PC-9 (cell line): ENCODE measurements around the gene TLCD4.

Experiments
- EZH2 ChIP-seq: fragments of 200-600 bp; sonication (generic); IDR thresholded peaks from 2 replicates; pipeline ENCODE4 v1.8.0; 2017; ENCODE audit warnings: antibody characterized with exemption, low read depth
- TF ChIP-seq, protein P1 (sequence below): fragments of 200-600 bp; sonication (generic); conservative IDR thresholded peaks from 2 replicates; pipeline ENCODE4 v1.6.1; 2017; ENCODE audit warnings: mixed run types, antibody characterized with exemption, mild to moderate bottlenecking, moderate library complexity

DNA sequence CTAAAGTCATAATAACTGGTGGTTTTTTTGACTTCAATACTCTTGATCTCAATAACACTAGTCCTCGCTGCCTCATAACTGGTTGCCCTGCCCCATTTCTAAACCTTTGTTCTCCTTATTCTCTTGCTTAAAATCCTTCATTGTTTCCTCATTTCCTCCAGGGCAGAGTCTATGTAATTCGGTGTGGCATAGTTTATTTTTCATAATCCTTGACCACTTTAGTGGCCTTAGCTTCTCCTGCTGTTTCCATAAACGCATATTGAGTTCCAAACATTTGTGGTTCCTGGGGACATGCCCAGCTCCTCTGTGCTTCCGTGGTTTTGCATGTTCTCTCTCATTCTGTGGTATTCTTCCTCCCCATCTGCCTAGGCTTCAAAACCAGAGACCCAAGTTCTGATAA is 19.0 kb upstream of the TLCD4 start:
- TF ChIP-seq, protein P1, sequence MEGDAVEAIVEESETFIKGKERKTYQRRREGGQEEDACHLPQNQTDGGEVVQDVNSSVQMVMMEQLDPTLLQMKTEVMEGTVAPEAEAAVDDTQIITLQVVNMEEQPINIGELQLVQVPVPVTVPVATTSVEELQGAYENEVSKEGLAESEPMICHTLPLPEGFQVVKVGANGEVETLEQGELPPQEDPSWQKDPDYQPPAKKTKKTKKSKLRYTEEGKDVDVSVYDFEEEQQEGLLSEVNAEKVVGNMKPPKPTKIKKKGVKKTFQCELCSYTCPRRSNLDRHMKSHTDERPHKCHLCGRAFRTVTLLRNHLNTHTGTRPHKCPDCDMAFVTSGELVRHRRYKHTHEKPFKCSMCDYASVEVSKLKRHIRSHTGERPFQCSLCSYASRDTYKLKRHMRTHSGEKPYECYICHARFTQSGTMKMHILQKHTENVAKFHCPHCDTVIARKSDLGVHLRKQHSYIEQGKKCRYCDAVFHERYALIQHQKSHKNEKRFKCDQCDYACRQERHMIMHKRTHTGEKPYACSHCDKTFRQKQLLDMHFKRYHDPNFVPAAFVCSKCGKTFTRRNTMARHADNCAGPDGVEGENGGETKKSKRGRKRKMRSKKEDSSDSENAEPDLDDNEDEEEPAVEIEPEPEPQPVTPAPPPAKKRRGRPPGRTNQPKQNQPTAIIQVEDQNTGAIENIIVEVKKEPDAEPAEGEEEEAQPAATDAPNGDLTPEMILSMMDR: no peak
- TF ChIP-seq EZH2: no peak
